Head of caudate nucleus (tissue), 42 donors: ENCODE measurements around the gene LRRC49.
"Not testable (repeated sequence)": the region's sequence is repeated elsewhere in the genome, so short reads cannot be mapped to it uniquely, and the experiment has no call there.

Source experiments
- DNase-seq, 42 donors: peaks; one replicate each; pipeline versions ENCODE4 v3.0.0 to v3.0.0-alpha.2; 2020 to 2021; ENCODE audit warnings: mixed read lengths in 7 of 42
- intact Hi-C: fragments of 100-400 bp; cut with DNase I; formaldehyde crosslinking; loops from one replicate; pipeline ENCODE4 v1.15.0; 2022

The LRRC49 gene

DNA sequence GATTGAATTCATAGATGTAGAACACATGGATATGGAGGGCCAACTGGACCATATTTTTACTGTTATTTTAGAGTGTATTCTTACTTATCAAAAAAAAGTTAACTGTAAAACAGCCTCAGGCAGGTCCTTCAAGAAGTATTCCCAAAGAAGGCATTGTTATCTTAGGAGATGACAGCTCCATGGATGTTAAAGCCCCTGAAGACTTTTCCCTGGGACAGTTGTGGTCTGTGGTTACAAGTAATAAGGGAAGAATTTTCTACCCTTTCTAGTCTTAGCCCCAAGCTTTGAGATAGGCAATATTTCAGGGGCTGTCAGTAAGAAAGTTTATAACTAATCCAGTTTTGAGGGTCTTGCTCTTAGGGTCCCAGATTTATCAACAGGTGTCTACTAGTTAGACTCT is 62.5 kb downstream of the LRRC49 start:
- no peak for DNase-seq
- intact Hi-C loops, result no loop called here

GRCh38 chr15:70956201-70956995 is 63.8 kb downstream of the LRRC49 start:
- no peak for DNase-seq

GRCh38 chr15:70962084-70962483 is 69.5 kb downstream of the LRRC49 start:
- no peak for DNase-seq
- intact Hi-C loops, result no loop called here

More at GRCh38 chr15:70956201-70956995, 63.8 kb downstream of the LRRC49 start:
- intact Hi-C loops, result no loop called here

DNA sequence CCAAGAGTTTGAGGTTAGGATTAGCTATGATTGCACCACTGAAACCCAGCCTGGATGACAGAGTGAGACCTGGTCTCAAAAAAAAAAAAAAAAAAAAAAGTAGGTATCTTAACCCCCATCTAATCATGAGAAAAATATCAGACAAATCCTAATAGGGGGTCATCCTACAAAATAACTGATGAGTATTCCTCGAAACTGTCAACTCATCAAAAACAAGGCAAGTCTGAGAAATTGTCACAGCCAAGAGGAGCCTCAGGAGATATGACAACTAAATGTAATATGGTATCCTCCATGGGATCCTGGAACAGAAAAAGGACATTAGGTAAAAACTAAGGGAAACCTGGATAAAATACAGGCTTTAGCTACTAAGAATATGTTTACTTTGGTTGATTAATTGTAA is 70.6 kb downstream of the LRRC49 start:
- intact Hi-C loops, result no loop called here
- DNase-seq, result no peak

DNA sequence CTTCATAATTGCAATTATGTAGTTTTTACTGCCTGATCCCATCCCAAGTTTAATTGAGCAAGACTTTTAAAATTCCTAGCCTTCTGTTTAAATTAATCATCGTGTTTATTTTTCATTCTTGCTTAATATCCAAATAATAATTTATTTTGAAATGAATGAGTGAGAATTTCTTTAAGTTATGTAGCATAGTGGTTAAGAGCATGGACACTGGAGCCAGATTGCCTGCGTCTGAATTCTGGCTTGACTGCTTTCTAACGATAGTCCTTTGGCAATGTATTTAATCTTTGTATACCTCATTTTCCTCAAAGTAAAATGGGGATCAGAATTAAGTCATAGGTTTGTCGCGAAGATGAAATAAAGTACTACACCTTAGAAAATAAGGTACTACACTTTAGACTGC is 71.4 kb downstream of the LRRC49 start:
- DNase-seq, result no peak
- intact Hi-C loops, result no loop called here

DNA sequence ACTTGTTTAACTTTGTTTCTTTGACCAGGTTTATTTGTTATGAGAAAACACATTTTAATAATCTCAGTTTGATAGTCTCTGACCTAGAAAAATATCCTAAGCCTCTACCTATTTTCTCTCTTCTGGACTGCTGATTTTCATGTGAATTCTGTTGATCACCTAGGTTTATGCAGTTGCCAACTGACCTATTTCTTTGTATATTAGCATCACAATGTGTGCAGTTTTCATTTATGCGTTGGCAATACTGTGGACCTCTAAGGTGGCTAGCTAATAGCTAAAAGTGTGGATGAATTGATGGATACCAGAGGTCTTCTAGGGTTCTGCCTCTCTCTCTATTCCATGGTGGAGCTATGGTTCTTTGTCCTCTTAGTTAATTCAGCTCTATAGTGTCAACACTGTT is 72.1 kb downstream of the LRRC49 start:
- intact Hi-C loops, result no loop called here
- no peak for DNase-seq

- intact Hi-C loops, result no loop called here
- DNase-seq, result no peak
Observed at GRCh38 chr15:70967646-70968045, 75.0 kb downstream of the LRRC49 start.

DNA sequence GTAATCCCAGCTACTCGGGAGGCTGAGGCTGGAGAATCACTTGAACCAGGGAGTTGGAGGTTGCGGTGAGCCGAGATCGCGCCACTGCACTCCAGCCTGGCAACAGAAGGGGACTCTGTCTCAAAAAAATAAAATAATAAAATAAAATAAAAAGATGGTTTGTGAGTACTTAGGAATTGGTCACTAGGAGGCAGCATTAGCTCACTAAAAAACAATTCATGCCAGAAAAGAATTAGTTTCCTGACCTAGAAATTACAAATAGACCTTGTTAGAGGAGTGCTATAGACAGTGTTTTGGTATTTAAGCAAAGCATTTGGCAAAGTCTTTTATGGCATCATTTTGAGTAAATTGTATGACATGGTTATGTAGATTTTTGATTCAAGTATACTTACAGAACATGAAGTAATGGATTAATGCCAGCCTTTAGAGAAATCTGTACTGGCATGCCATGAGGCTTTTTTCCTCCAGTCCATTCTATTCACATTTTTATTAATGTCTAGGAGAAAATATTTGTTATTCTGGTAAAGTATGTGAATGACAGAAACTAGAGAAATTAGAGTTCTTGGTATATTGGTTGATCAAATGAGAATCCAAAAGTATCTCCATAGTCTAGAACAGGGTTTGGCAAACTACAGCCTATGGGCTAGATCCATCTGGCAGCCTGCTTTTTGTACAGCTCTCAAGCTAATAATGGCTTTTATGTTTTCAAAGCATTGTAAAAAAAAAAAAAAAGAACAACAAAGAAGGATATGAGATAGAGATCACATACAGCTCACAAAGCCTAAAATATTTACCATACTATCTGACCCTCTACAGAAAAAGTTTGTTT is 81.6 kb downstream of the LRRC49 start:
- no peak for DNase-seq
- intact Hi-C loops, result no loop called here

DNA sequence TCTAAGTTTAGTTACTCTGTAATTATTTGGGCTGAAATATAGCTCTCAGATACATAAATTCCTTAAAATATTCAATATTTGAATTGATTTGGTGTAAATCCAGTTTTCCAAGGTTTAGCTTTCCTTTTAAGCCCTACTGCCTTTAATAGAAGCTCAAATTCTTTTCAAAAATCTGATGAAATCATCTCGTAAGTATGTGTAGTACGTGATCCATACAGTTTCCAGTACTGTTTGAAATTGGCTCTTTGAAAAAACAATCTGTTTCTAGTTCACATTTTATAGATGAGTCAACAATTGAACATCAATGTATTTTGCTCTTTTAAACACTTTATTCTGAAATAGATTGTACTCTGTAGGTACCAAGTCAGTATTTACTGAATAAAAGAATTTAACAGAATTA is 84.2 kb downstream of the LRRC49 start:
- no peak for DNase-seq
- intact Hi-C loops, result no loop called here

DNA sequence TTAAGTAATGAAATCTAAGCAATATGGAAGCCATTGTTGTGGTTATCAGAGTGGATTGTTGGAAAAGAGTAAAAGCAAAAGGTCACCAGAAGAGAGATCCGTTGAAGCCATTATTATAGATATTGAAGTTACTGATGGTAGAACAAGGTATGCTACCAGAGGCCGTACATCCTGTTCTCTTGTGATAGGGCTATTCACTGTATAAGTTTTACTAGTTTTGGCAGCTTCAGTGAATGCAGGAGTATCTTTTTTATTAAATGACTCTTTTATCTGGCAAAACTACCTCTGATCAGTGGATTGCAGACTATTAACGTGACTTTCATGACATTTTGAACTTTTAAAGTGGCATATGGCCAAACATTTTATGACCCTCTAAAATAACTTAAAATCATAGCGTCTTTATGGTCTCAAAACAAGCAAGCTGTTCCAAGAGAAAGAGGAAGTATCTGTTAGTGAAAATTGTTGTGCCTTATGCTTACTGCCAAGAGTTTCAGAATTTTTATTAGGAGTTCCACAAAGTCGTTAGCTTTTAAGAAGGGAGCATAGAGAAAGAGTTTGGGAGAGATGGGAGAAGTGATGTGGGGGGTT is 102.9 kb downstream of the LRRC49 start:
- no peak for DNase-seq
- intact Hi-C loops, result no loop called here

- intact Hi-C loops, result no loop called here
- no peak for DNase-seq
Observed at GRCh38 chr15:70998319-70998718, 105.7 kb downstream of the LRRC49 start.

- intact Hi-C loops, result no loop called here
- no peak for DNase-seq
Observed at GRCh38 chr15:71002316-71002715, 109.7 kb downstream of the LRRC49 start.

- DNase-seq, result no peak
- intact Hi-C loops, result no loop called here
Observed at GRCh38 chr15:71003319-71003718, 110.7 kb downstream of the LRRC49 start.

GRCh38 chr15:71004506-71004905 is 111.9 kb downstream of the LRRC49 start:
- DNase-seq, intact Hi-C loops: not testable (repeated sequence)

DNA sequence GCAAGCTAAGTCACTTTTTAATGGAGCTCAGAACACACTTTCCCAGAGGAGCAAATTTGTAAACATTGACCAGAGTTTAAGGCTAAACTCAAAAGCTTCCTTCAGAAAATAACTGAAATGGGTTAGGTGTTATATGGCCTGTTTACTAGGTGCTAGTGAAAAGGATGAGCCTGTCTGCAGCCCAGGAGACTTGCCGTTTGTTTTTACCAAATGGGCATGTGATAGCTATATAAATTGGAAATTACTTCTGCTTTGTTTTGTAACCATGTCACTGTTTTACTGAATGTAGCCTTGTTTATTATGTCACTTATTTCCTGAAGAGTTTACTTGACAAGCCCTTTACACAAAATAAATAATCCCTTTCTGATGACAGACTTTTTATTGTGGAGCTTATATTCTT is 113.3 kb downstream of the LRRC49 start:
- intact Hi-C loops, result no loop called here
- DNase-seq, result no peak

- no peak for DNase-seq
- intact Hi-C loops, result no loop called here
Observed at GRCh38 chr15:71008250-71008870, 115.7 kb downstream of the LRRC49 start.

DNA sequence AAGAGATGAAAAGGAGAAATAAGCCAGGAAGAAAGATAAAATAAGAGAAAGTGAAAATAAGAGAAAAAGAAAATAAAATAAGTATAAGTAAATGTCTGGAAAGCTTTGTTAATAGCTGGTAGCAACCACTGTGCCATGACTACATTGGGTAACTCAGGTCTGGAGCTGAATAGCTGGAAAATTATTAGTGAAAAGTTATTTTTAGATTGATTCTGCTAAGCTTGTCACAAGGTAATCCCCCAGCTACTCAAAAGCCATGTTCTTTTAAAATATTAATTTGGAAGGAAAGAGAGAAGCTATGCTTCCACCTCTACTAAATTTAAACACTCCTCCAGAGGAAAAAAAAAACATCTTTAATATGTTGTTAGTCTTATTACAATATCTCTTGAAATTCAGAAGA is 117.8 kb downstream of the LRRC49 start:
- no peak for DNase-seq
- intact Hi-C loops, result no loop called here

DNA sequence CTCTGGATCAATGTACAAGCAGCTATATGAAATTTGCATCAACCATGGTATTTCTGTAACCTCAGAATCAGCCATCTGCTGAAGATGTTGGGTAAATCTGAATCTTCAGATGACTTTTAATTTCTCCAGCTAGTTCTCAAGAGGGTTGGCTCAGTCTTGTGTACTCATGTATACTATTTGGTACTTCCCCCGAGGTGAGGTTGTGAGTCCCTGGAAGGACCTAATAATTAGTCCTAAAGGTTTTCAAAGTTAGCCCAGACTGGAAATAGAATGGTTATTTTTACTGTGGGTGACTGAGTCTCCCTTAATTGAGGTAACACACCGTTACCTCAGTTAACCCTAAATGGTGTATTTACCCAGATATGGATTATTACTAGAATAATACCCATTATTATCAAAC is 118.4 kb downstream of the LRRC49 start:
- intact Hi-C loops, result no loop called here

DNA sequence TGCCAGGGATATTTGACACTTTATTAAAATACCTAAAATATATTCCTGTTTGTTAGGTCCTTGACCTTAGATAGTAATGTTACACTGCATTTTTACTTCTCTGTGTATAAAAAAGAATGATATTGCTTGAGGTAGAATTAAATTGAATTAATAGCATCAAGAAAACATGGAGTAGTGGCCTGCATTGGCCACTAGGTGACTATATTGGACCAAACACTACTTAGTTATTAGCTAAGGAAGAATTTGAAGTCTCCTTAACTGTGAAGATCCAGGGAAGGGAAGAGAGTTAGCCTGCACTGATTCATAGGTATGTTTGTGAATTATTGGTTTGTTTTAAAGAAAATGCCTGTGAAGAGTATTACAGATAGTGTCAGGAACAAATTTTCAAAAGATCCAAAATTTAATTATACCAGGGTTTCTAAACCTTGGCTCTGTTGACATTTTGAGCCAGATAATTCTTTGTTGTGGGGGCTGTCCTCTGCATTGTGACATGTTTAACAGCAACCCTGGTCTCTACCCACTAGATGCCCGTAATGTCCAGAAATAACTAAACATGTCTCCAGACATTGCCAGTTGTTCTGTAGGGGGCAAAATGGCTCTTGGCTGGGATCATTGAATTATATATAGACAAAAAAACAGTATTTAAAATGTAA is 119.0 kb downstream of the LRRC49 start:
- DNase-seq, result no peak
- intact Hi-C loops, result no loop called here

More for the DNA sequence above, 118.4 kb downstream of the LRRC49 start:
- no peak for DNase-seq
